ENCODE measurements around the gene AARSD1. TPM values are rescaled to one million over a fixed set of nuclear protein-coding genes. Genes with fewer than 3 reads are reported as not detected.
"Not testable (repeated sequence)": the region's sequence is repeated elsewhere in the genome, so short reads cannot be mapped to it uniquely, and the experiment has no call there.

AARSD1 gene
- polyA plus RNA-seq, 3 donors, result 32.9 to 39.9 (median 37.6) TPM

GRCh38 chr17:42989141-42989540 is 24.9 kb upstream of the AARSD1 start:
- no peak overlapping the region for H3K27ac ChIP-seq (ENCODE audit: low read depth, low read length)

GRCh38 chr17:42985225-42985624 is 21.0 kb upstream of the AARSD1 start:
- H3K27ac ChIP-seq (ENCODE audit: low read depth, low read length), result no peak overlapping the region
- WGBS, 3 donors, result 0 to 81% (median 0%) methylated on average over 1 of the region's 1 CpG

More at GRCh38 chr17:42989141-42989540, 24.9 kb upstream of the AARSD1 start:
- 77 to 96% (median 92%) methylated on average over 5 of the region's 5 CpGs for WGBS, 3 donors

GRCh38 chr17:42982266-42982665 is 18.0 kb upstream of the AARSD1 start:
- no peak overlapping the region for H3K27ac ChIP-seq (ENCODE audit: low read depth, low read length)

GRCh38 chr17:42980766-42981397 is 16.6 kb upstream of the AARSD1 start:
- no peak overlapping the region for H3K27ac ChIP-seq (ENCODE audit: low read depth, low read length)
- WGBS, 3 donors, result 0 to 1% (median 0%) methylated on average over 60 to 67 of the region's 67 CpGs

GRCh38 chr17:42980274-42980765 is 16.1 kb upstream of the AARSD1 start, which contains the start of gene RUNDC1:
RUNDC1 (plus strand) TSS chr17:42980565; CDS start chr17:42980577, 12 bp downstream.
- H3K27ac ChIP-seq (ENCODE audit: low read depth, low read length), result no peak within 1 kb of the TSS
- 0% methylated on average over 38 to 39 of the region's 39 CpGs for WGBS, 3 donors

GRCh38 chr17:42979511-42980273 is 15.4 kb upstream of the AARSD1 start, which contains the start of gene PTGES3L:
PTGES3L (minus strand) TSS chr17:42980080; CDS start chr17:42980053, 27 bp downstream.
- 34 to 36% (median 35%) methylated on average over 20 to 21 of the region's 21 CpGs for WGBS, 3 donors
- H3K27ac ChIP-seq (ENCODE audit: low read depth, low read length), result no peak within 1 kb of the TSS

GRCh38 chr17:42975701-42976100 is 11.4 kb upstream of the AARSD1 start:
- 85 to 91% (median 88%) methylated on average over 16 of the region's 16 CpGs for WGBS, 3 donors
- not testable (repeated sequence) for H3K27ac ChIP-seq (ENCODE audit: low read depth, low read length)

- 34 to 44% (median 44%) methylated on average over 2 of the region's 2 CpGs for WGBS, 3 donors
- H3K27ac ChIP-seq (ENCODE audit: low read depth, low read length), result no peak overlapping the region
These were observed 11.0 kb upstream of the AARSD1 start for GRCh38 chr17:42975265-42975664.

- 69 to 93% (median 81%) methylated on average over 6 to 13 of the region's 18 CpGs for WGBS, 3 donors
- not testable (repeated sequence) for H3K27ac ChIP-seq (ENCODE audit: low read depth, low read length)
These were observed 9.1 kb upstream of the AARSD1 start for GRCh38 chr17:42973323-42973722.

GRCh38 chr17:42971589-42971988 is 7.3 kb upstream of the AARSD1 start:
- WGBS, 3 donors, result 82 to 98% (median 91%) methylated on average over 5 of the region's 5 CpGs

GRCh38 chr17:42969001-42969581 is 4.8 kb upstream of the AARSD1 start:
- no peak overlapping the region for H3K27ac ChIP-seq (ENCODE audit: low read depth, low read length)
- 34 to 64% (median 37%) methylated on average over 4 to 5 of the region's 5 CpGs for WGBS, 3 donors

More at GRCh38 chr17:42971589-42971988, 7.3 kb upstream of the AARSD1 start:
- H3K27ac ChIP-seq (ENCODE audit: low read depth, low read length), result no peak overlapping the region

- no peak overlapping the region for H3K27ac ChIP-seq (ENCODE audit: low read depth, low read length)
- 72 to 82% (median 75%) methylated on average over 1 of the region's 1 CpG for WGBS, 3 donors
These were observed 3.7 kb upstream of the AARSD1 start for GRCh38 chr17:42967925-42968324.

GRCh38 chr17:42953669-42954068 is 10.6 kb downstream of the AARSD1 start:
- WGBS, 3 donors, result 63 to 92% (median 77%) methylated on average over 1 of the region's 1 CpG
- H3K27ac ChIP-seq (ENCODE audit: low read depth, low read length), result no peak overlapping the region

GRCh38 chr17:42950044-42950783 is 14.0 kb downstream of the AARSD1 start:
- WGBS, 3 donors, result 92 to 95% (median 92%) methylated on average over 13 of the region's 13 CpGs
- no peak overlapping the region for H3K27ac ChIP-seq (ENCODE audit: low read depth, low read length)

- H3K27ac ChIP-seq (ENCODE audit: low read depth, low read length), result no peak overlapping the region
- WGBS, 3 donors, result 92 to 100% (median 92%) methylated on average over 1 of the region's 1 CpG
These were observed 17.4 kb downstream of the AARSD1 start for GRCh38 chr17:42946812-42947211.

- 45 to 55% (median 53%) methylated on average over 3 of the region's 3 CpGs for WGBS, 3 donors
- H3K27ac ChIP-seq (ENCODE audit: low read depth, low read length), result no peak overlapping the region
These were observed 20.0 kb downstream of the AARSD1 start for GRCh38 chr17:42944211-42944610.

- 24 to 42% (median 39%) methylated on average over 9 of the region's 9 CpGs for WGBS, 3 donors
These were observed 26.3 kb downstream of the AARSD1 start for GRCh38 chr17:42937712-42938596.

GRCh38 chr17:42929497-42929844 is 34.8 kb downstream of the AARSD1 start:
- WGBS, 3 donors, result 87 to 97% (median 92%) methylated on average over 1 of the region's 1 CpG
- no peak overlapping the region for H3K27ac ChIP-seq (ENCODE audit: low read depth, low read length)

More at GRCh38 chr17:42937712-42938596, 26.3 kb downstream of the AARSD1 start:
- no peak overlapping the region for H3K27ac ChIP-seq (ENCODE audit: low read depth, low read length)
